Uterus (tissue), 2 donors: Measurements from ENCODE around the gene CDKL1.

Experiments
- CTCF ChIP-seq, 4 experiments: fragments of 200-600 bp in 2 of 4; fragments of 450-650 bp in 2 of 4; sonication (generic) in 2 of 4; IDR thresholded peaks; one replicate each; pipeline ENCODE4 v1.5.1; 2016 to 2019; ENCODE audit warnings: antibody characterized with exemption in 4 of 4, mild to moderate bottlenecking in 2 of 4, moderate library complexity in 1 of 4
- POLR2A ChIP-seq, 2 donors: fragments of 450-650 bp; IDR thresholded peaks; one replicate each; pipeline ENCODE4 v1.6.1; 2016; ENCODE audit warnings: antibody characterized with exemption in 2 of 2, mild to moderate bottlenecking in 1 of 2, moderate library complexity in 1 of 2

- TF ChIP-seq CTCF (IDR thresholded peaks at IDR 0.05) (no peak), POLR2A (IDR thresholded peaks at IDR 0.05) (no peak)
Measured at GRCh38 chr14:50425816-50426215, 29.1 kb upstream of the CDKL1 start.
